ENCODE results near the gene TAOK3. TPM values are rescaled to one million over a fixed set of nuclear protein-coding genes. Genes with fewer than 3 reads are reported as not detected.

TAOK3 gene
- total RNA-seq, 2 donors from 2014 or later, result 58.4 to 58.5 TPM

DNA sequence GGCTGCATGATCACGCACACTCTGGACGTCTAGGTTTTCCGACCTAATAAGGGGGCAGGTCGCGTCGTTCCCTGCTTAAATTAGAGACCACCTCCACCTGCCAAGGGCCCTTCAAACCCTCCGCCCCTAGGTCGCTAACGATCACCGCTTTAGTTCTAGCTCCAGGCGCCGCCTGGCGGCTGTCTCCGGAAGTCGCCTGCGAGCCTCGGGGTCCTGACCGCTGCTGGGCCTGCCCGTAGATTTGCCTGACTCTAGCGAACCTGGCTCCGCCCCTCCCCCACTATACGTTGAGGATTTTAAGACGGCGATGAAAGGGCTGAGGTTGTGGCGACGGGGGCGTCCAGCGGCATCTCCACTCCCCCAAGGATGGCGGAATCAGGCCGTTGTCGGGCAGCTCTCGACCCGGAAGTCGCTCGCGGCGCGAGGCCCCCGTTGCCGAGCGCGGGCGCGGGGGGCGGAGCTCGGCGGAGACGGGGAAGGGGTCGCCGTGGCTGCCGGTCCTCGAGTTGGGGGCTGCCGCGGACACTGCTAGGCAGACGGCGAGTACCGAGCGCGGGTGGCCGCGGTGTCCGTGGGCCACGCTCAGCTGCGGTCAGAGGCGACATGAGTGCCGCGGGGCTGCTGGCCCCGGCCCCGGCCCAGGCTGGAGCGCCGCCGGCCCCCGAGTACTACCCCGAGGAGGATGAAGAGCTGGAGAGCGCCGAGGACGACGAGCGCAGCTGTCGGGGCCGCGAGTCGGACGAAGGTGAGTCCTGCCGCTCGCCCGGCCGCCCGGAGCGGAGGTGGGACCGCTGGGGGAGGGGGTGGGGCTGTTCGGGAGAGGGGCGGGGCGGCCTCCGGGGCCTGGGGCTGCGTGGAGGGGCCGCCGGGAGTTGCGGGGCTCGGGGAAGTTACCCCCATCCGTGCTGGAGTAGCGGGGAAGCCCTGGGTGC lies 3.6 kb upstream of the TAOK3 start, which contains the start of gene SUDS3:
Gene SUDS3, plus strand, starts transcription at position 467 of the 932 bp plus-strand sequence. Its CDS starts 137 bp downstream, at position 604.
- intact Hi-C loops (cut with DNase I, micrococcal nuclease), result loop anchor here (5.0 to 10.0 kb wide), 2 partner anchors 192 to 194 kb away; no protein-coding TSS in a partner anchor

GRCh38 chr12:118375348-118375747 lies 2.6 kb upstream of the TAOK3 start:
- intact Hi-C loops (cut with DNase I, micrococcal nuclease), result loop anchor here (5.0 to 10.0 kb wide), 2 partner anchors 191 to 193 kb away; no protein-coding TSS in a partner anchor
- ATAC-seq (no peak), DNase-seq (no peak)

More for the DNA sequence above, 3.6 kb upstream of the TAOK3 start, which contains the start of gene SUDS3:
- ATAC-seq (peak; percentile 40), DNase-seq (peak; percentile 86 to 98)

GRCh38 chr12:118374909-118375308 lies 2.2 kb upstream of the TAOK3 start:
- intact Hi-C loops (cut with DNase I, micrococcal nuclease), result loop anchor here (5.0 to 10.0 kb wide), 2 partner anchors 190 to 193 kb away; no protein-coding TSS in a partner anchor
- DNase-seq (no peak), ATAC-seq (no peak)

DNA sequence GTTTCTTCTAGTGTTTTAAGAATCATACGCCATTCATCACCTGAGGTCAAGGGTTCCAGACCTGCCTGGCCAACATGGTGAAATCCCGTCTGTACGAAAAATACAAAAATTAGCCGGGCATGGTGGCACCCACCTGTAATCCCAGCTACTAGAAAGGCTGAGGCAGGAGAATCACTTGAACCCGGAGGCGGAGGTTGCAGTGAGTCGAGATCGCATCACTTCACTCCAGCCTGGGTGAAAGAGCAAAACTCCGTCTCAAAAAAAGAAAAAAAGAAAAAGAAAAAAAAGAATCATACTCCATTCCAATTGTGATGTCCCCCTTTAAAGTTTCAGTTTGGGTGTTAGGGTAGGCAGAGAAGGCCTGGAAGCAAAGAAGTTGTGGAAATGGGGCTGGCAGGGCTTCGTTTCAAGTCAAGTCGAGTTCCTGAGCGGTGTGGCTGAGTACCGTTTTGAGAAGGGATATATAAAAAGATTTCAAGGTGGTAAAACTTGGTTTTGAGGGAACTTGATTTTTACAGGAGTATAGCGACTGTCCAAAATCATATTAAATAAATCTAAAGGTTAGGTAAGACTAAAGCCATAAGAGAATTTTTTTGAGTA lies 1.5 kb upstream of the TAOK3 start:
- DNase-seq (no peak), ATAC-seq (no peak)
- intact Hi-C loops (cut with DNase I, micrococcal nuclease), result loop anchor here in 1 of 2 donors (10.0 kb wide), 1 partner anchor 189 kb away; no protein-coding TSS in a partner anchor

- ATAC-seq, result peak; percentile 20
- DNase-seq, result no peak
- intact Hi-C loops (cut with DNase I, micrococcal nuclease), result loop anchor here in 1 of 2 donors (10.0 kb wide), 1 partner anchor 189 kb away; no protein-coding TSS in a partner anchor
Measured at GRCh38 chr12:118373616-118374015, 909 bp upstream of the TAOK3 start.

- DNase-seq, result peak in 1 of 2 donors; percentile 51
- no peak for ATAC-seq
- intact Hi-C loops (cut with DNase I, micrococcal nuclease), result loop anchor here in 1 of 2 donors (10.0 kb wide), 1 partner anchor 187 kb away; no protein-coding TSS in a partner anchor
Measured at GRCh38 chr12:118371321-118372282, 1.1 kb downstream of the TAOK3 start.

- intact Hi-C loops (cut with DNase I, micrococcal nuclease), result loop anchor here in 1 of 2 donors (10.0 kb wide), 1 partner anchor 186 kb away; no protein-coding TSS in a partner anchor
- ATAC-seq (no peak), DNase-seq (no peak)
Measured at GRCh38 chr12:118370601-118371000, 2.1 kb downstream of the TAOK3 start.

- no peak for DNase-seq
- intact Hi-C loops (cut with DNase I, micrococcal nuclease), result no loop called here
Measured at GRCh38 chr12:118368821-118369220, 3.9 kb downstream of the TAOK3 start.

DNA sequence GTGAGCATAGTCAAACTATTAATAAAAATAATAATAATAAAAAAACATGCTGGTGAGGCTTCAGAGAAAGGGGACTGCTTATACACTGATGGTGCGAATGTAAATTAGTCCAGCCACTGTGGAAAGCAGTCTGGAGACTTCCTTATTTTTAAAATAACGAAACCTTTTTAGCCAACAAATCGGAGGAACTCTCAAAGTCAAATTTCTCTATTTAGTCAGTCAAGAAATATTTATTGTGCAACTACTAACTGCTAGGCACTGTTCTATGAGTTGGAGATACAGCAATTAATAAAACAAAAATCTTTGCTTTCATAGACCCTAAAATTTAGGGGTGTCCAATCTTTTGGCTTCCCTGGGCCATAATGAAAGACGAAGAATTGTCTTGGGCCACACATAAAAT lies 10.8 kb downstream of the TAOK3 start:
- no peak for DNase-seq
- intact Hi-C loops (cut with DNase I, micrococcal nuclease), result no loop called here

More at GRCh38 chr12:118368821-118369220, 3.9 kb downstream of the TAOK3 start:
- no peak for ATAC-seq

DNA sequence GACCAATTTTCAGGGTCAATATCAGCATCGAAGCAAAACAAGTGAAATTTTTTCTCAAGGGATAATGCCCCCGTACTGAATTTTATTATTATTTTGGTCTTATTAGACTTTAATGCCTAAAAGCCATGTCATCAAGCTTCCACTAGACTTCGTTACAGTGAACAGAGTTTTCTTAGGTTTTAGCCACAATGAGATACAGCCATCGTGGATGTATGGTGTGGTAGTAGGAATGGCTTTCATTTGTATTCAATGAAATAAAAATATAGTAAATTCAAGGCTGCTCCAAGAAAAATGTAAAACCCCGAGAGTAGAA lies 11.7 kb downstream of the TAOK3 start:
- intact Hi-C loops (cut with DNase I, micrococcal nuclease), result no loop called here
- ATAC-seq (no peak), DNase-seq (no peak)

More for the DNA sequence above, 10.8 kb downstream of the TAOK3 start:
- no peak for ATAC-seq

- intact Hi-C loops (cut with DNase I, micrococcal nuclease), result no loop called here
- DNase-seq (peak; percentile 27 to 45), ATAC-seq (peak; percentile 80)
Measured at GRCh38 chr12:118359541-118359915, 13.2 kb downstream of the TAOK3 start.

GRCh38 chr12:118358612-118359540 lies 13.8 kb downstream of the TAOK3 start:
- ATAC-seq (peak; percentile 62), DNase-seq (no peak)

DNA sequence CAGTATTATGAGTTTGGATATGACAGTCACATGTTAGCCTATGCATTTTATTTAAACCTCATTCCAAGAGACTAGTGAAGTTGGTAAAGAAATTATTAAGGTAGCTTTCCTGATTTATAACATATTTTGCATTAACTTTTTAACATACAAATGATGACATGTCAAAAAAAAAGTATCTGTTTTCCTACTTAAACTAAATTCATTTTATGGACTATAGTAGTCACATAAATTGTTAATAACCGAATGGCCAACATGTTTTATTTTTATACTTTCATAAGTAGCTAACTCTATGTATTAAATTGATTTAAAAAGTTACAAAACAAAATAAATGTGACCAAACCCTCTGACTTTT lies 14.7 kb downstream of the TAOK3 start:
- intact Hi-C loops (cut with DNase I, micrococcal nuclease), result no loop called here
- ATAC-seq (no peak), DNase-seq (no peak)

More at GRCh38 chr12:118358612-118359540, 13.8 kb downstream of the TAOK3 start:
- intact Hi-C loops (cut with DNase I, micrococcal nuclease), result no loop called here

DNA sequence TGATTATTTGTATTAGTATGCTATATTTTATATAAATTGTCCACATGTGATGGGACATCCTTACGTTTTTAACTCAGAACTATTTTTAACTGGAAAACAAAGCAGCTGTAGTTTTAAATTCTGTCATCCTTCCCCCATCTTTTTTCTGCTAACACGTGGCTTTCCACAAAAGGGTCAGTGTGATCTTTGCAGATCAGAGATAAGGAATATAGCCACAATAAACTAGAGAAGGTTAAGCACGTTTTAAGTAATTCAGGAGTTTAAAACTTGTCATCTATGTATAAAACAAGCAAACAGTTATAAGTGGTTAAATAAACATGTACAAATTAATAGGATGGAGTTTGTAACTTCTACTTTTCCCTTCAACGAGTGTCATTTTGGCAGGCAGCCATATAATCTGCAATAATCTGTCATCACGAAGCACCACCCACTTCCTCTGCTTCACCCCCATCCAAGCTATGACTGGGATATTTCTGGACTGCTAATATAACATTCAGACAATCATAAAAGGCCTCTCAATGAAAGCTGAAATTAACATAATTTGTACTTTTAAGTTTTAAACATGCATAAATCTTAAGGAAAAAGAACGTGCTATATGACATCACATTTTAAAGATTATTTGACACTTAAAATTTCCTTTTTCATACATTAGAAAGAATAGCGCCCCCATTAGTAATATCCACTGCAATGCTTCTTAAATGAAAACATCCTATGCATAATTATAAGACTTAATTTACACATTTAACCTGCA lies 15.3 kb downstream of the TAOK3 start:
- DNase-seq, result peak; percentile 49 to 51
- intact Hi-C loops (cut with DNase I, micrococcal nuclease), result no loop called here
- peak; percentile 75 for ATAC-seq

DNA sequence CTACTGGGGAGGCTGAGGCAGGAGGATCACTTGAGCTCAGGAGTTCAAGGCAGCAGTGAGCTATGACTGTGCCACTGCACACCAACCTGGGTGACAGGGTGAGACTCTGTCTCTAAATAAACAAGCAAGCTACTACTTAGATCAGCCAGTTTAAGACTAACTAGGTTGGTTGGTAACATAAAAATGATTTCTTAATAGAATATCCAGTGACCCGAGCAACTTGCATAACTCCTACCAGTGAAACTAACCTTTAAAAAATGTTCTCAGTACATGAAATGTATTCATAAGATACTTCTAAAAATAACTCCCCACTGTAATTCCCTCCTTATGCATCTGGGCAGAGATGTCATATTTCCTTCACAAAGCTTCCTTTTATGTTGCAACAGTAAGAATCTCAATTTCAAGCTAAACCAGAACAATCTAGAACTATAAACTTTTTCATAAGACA lies 15.9 kb downstream of the TAOK3 start:
- intact Hi-C loops (cut with DNase I, micrococcal nuclease), result no loop called here
- no peak for ATAC-seq
- no peak for DNase-seq

DNA sequence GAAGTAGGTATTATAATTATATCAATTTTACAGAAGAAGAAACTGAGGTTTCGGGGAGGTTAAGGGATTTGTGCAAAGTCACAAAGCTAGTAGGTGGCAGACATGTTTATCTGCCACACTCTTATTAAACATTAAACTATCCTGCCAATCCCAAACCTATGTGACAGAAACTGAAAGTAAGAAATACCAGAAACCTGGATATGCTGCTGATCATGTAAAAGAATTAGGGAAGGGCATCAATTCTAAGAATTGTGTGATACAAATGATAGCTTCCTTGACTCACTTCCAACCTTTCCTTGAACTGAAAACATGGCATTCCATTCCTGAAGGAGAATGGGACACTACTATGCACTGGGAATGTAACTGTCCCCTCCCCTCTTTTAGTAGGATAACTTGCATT lies 16.9 kb downstream of the TAOK3 start:
- intact Hi-C loops (cut with DNase I, micrococcal nuclease), result no loop called here
- DNase-seq, result no peak
- peak; percentile 28 for ATAC-seq

DNA sequence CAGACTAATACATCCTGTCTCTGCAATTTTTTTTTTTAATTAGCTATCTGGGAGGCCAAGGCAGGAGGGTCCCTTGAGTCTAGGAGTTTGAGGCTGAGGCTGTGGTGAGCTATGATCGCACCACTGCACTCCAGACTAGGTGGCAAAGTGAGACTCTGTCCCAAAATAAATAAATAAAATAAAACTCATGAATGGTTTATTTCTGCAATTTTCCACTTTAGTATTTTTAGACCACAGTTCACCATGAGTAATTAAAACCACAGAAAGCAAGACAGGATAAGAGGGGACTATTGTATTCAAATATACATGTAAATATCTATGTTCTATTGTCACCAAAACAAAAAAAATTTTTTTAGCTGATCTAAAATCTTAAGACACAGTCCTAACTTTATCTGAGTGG lies 17.8 kb downstream of the TAOK3 start:
- intact Hi-C loops (cut with DNase I, micrococcal nuclease), result no loop called here
- DNase-seq, result no peak
- no peak for ATAC-seq

Data from left colon (tissue), 2 donors.